IMR-90 (cell line): Measurements from ENCODE around the gene GRHL3.

Source experiments
- BHLHE40 ChIP-seq: fragments of 150-350 bp; IDR thresholded peaks from 2 replicates; pipeline ENCODE4 v1.6.1; 2016; ENCODE audit warnings: mild to moderate bottlenecking, low read depth, low read length
- CEBPB ChIP-seq: IDR thresholded peaks from 2 replicates; pipeline ENCODE4 v1.6.1; 2012; ENCODE audit warnings: low read depth, low read length, improper control_type of control experiment
- CHD1 ChIP-seq: IDR thresholded peaks from 2 replicates; pipeline ENCODE4 v1.6.1; 2012; ENCODE audit warnings: low read depth, low read length, improper control_type of control experiment
- FOS ChIP-seq: fragments of 150-350 bp; IDR thresholded peaks from 2 replicates; pipeline ENCODE4 v1.6.1; 2016; ENCODE audit warnings: low read depth, low read length
- MAZ ChIP-seq: IDR thresholded peaks from 2 replicates; pipeline ENCODE4 v1.6.1; 2012; ENCODE audit warnings: low read depth, mild to moderate bottlenecking, low read length, improper control_type of control experiment, moderate library complexity, borderline replicate concordance
- MXI1 ChIP-seq: IDR thresholded peaks from 2 replicates; pipeline ENCODE4 v1.6.1; 2012; ENCODE audit warnings: low read depth, mild to moderate bottlenecking, low read length, moderate library complexity, borderline replicate concordance
- POLR2A ChIP-seq: IDR thresholded peaks from 2 replicates; pipeline ENCODE4 v1.6.1; 2012; ENCODE audit warnings: mild to moderate bottlenecking, low read depth, low read length
- RAD21 ChIP-seq: IDR thresholded peaks from 2 replicates; pipeline ENCODE4 v1.6.1; 2012; ENCODE audit warnings: low read length, improper control_type of control experiment
- RCOR1 ChIP-seq: IDR thresholded peaks from 2 replicates; pipeline ENCODE4 v1.6.1; 2012; ENCODE audit warnings: mild to moderate bottlenecking, low read length, improper control_type of control experiment; ENCODE audit not compliant: insufficient replicate concordance
- RFX5 ChIP-seq: IDR thresholded peaks from 2 replicates; pipeline ENCODE4 v1.8.0; 2012; ENCODE audit warnings: low read depth, mild to moderate bottlenecking, low read length, moderate library complexity
- SMC3 ChIP-seq: fragments of 150-350 bp; IDR thresholded peaks from 2 replicates; pipeline ENCODE4 v1.6.1; 2016; ENCODE audit warnings: low read depth, mild to moderate bottlenecking, antibody characterized with exemption, low read length, moderate library complexity
- TF ChIP-seq, protein P1 (sequence below): fragments of 150-350 bp; IDR thresholded peaks from 2 replicates; pipeline ENCODE4 v1.6.1; 2017; ENCODE audit warnings: mild to moderate bottlenecking, antibody characterized with exemption, low read length, low read depth
- TF ChIP-seq, protein P2 (sequence below): conservative IDR thresholded peaks from 2 replicates; pipeline ENCODE4 v1.5.1; 2012; ENCODE audit warnings: mild to moderate bottlenecking, low read depth, low read length, improper control_type of control experiment
- TF ChIP-seq, protein P3 (sequence below): fragments of 150-350 bp; IDR thresholded peaks from 2 replicates; pipeline ENCODE4 v1.6.1; 2016; ENCODE audit warnings: low read depth, mild to moderate bottlenecking, low read length, moderate library complexity, borderline replicate concordance

DNA sequence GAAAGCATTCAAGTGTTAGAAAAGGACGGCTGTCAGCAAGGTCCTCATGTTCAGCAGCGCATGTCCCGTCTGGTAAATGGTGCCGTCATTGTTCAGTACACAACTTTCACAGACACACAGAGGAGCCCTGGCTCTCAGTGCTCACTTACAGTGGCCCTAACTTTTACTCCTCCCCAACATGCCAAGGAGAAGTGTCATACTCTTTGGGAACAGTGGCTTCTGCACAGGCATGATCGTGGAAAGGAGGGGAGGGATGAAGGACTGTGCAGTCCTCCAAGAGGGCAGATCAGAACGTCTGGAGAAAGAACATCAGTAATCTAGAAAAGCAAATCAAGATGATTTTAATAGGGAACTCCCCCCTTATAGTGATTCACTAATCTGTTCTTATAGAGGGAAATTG, 3.8 kb upstream of the GRHL3 start:
- TF ChIP-seq, protein P1, sequence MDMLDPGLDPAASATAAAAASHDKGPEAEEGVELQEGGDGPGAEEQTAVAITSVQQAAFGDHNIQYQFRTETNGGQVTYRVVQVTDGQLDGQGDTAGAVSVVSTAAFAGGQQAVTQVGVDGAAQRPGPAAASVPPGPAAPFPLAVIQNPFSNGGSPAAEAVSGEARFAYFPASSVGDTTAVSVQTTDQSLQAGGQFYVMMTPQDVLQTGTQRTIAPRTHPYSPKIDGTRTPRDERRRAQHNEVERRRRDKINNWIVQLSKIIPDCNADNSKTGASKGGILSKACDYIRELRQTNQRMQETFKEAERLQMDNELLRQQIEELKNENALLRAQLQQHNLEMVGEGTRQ = no peak
- TF ChIP-seq, protein P2, sequence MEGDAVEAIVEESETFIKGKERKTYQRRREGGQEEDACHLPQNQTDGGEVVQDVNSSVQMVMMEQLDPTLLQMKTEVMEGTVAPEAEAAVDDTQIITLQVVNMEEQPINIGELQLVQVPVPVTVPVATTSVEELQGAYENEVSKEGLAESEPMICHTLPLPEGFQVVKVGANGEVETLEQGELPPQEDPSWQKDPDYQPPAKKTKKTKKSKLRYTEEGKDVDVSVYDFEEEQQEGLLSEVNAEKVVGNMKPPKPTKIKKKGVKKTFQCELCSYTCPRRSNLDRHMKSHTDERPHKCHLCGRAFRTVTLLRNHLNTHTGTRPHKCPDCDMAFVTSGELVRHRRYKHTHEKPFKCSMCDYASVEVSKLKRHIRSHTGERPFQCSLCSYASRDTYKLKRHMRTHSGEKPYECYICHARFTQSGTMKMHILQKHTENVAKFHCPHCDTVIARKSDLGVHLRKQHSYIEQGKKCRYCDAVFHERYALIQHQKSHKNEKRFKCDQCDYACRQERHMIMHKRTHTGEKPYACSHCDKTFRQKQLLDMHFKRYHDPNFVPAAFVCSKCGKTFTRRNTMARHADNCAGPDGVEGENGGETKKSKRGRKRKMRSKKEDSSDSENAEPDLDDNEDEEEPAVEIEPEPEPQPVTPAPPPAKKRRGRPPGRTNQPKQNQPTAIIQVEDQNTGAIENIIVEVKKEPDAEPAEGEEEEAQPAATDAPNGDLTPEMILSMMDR = no peak
- TF ChIP-seq POLR2A = no peak
- TF ChIP-seq RFX5 = no peak
- TF ChIP-seq FOS = no peak
- no peak for TF ChIP-seq MXI1
- no peak for TF ChIP-seq SMC3
- no peak for TF ChIP-seq CEBPB
- TF ChIP-seq MAZ = no peak
- TF ChIP-seq, protein P3, sequence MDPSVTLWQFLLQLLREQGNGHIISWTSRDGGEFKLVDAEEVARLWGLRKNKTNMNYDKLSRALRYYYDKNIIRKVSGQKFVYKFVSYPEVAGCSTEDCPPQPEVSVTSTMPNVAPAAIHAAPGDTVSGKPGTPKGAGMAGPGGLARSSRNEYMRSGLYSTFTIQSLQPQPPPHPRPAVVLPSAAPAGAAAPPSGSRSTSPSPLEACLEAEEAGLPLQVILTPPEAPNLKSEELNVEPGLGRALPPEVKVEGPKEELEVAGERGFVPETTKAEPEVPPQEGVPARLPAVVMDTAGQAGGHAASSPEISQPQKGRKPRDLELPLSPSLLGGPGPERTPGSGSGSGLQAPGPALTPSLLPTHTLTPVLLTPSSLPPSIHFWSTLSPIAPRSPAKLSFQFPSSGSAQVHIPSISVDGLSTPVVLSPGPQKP = no peak
- no peak for TF ChIP-seq RCOR1
- TF ChIP-seq RAD21 = no peak
- TF ChIP-seq BHLHE40 = no peak
- TF ChIP-seq CHD1 = no peak
